Activated CD4-positive, alpha-beta memory T cell treated with anti-CD3 and anti-CD28 coated beads, Interleukin-2, amount 10 ng/mL, durations not matched to agents 7 days and 5 days (primary cell): ENCODE results near the gene DOLPP1. TPM values are rescaled to one million over a fixed set of nuclear protein-coding genes. Genes with fewer than 3 reads are reported as not detected.
"Not testable (repeated sequence)": the region's sequence is repeated elsewhere in the genome, so short reads cannot be mapped to it uniquely, and the experiment has no call there.

Source experiments
- CTCF ChIA-PET: fragments of 350-600 bp; sonication (Branson Sonifier 250); formaldehyde crosslinking; loops from one replicate; lab custom pipeline; 2021; ENCODE audit warnings: antibody characterized with exemption, inconsistent platforms; lab: Charles Lee
- POLR2A ChIA-PET: fragments of 350-600 bp; sonication (Branson Sonifier 250); formaldehyde crosslinking; loops from one replicate; lab custom pipeline; 2021; ENCODE audit warnings: antibody characterized with exemption; lab: Charles Lee
- DNase-seq: peaks from one replicate; pipeline ENCODE4 v3.0.0-alpha.2; 2020
- H3K27ac Mint-ChIP-seq: one replicate; pipeline ENCODE4 v1.8.0; 2021; ENCODE audit warnings: mild to moderate bottlenecking, mixed read lengths
- H3K27me3 Mint-ChIP-seq: one replicate; pipeline ENCODE4 v1.8.0; 2021; ENCODE audit warnings: mixed read lengths
- H3K36me3 Mint-ChIP-seq: one replicate; pipeline ENCODE4 v1.8.0; 2021; ENCODE audit warnings: low read depth, mixed read lengths
- H3K4me1 Mint-ChIP-seq: one replicate; pipeline ENCODE4 v1.8.0; 2021; ENCODE audit warnings: mixed read lengths
- H3K4me3 Mint-ChIP-seq: one replicate; pipeline ENCODE4 v1.8.0; 2021; ENCODE audit warnings: mild to moderate bottlenecking, mixed read lengths
- H3K9me3 Mint-ChIP-seq: one replicate; pipeline ENCODE4 v1.8.0; 2021; ENCODE audit warnings: mixed read lengths
- total RNA-seq, 2 experiments: library from RNA; stranded (reverse); gene quantifications; one replicate each; pipeline ENCODE4 v1.2.3, GENCODE V29; 2021

DOLPP1 gene
- total RNA-seq, 2 experiments from 2014 or later, result 12.9 to 16.3 TPM

GRCh38 chr9:129126749-129127618 is 46.1 kb downstream of the DOLPP1 start:
- ChIA-PET CTCF (interaction anchor here (0.7 to 1.6 kb wide), 5 partner anchors 10 to 497 kb away, joined by 3 read pairs; partner anchors contain the start of gene IER5L), POLR2A (interaction anchor here (1.1 to 2.4 kb wide), 2 partner anchors 16 to 497 kb away, joined by 3 to 6 read pairs; partner anchors contain the start of gene PTPA)
- Mint-ChIP-seq H3K9me3 (no peaks in the 10 kb centered on the region), H3K36me3 (peaks cover 36% of the 10 kb centered on the region), H3K27ac (no peak overlapping the region), H3K4me1 (peaks cover 8% of the 10 kb centered on the region), H3K27me3 (no peaks in the 10 kb centered on the region), H3K4me3 (no peak overlapping the region)
- DNase-seq, result no peak

GRCh38 chr9:129128689-129129088 is 47.8 kb downstream of the DOLPP1 start:
- no peak for DNase-seq
- Mint-ChIP-seq H3K9me3 (no peaks in the 10 kb centered on the region), H3K27me3 (no peaks in the 10 kb centered on the region), H3K4me3 (no peak overlapping the region), H3K27ac (no peak overlapping the region), H3K36me3 (peaks cover 33% of the 10 kb centered on the region), H3K4me1 (peaks cover 8% of the 10 kb centered on the region)
- ChIA-PET CTCF (interaction anchor here (0.7 to 4.3 kb wide), 3 partner anchors 11 to 496 kb away, joined by 3 to 56 read pairs (median 50); partner anchors contain the start of gene NTMT1), POLR2A (no interaction called here)

- ChIA-PET POLR2A (interaction anchor here (0.8 to 2.2 kb wide), 5 partner anchors 7 to 48 kb away, joined by 3 to 5 read pairs (median 4); partner anchors contain the start of gene IER5L), CTCF (interaction anchor here (0.7 to 5.2 kb wide), 9 partner anchors 8 to 660 kb away, joined by 3 to 77 read pairs (median 19); partner anchors contain the start of gene NTMT1)
- H3K27ac Mint-ChIP-seq, H3K9me3 Mint-ChIP-seq, H3K27me3 Mint-ChIP-seq, H3K4me3 Mint-ChIP-seq, DNase-seq, H3K4me1 Mint-ChIP-seq: not testable (repeated sequence)
- H3K36me3 Mint-ChIP-seq, result peaks cover 35% of the 10 kb centered on the region
Measured at GRCh38 chr9:129130271-129130670, 49.4 kb downstream of the DOLPP1 start.

- peaks cover 8% of the 10 kb centered on the region for H3K4me1 Mint-ChIP-seq
- H3K36me3 Mint-ChIP-seq, result peaks cover 38% of the 10 kb centered on the region
- ChIA-PET CTCF (interaction anchor here (0.8 to 5.2 kb wide), 19 partner anchors 9 to 659 kb away, joined by 3 to 77 read pairs (median 6); partner anchors contain the start of genes DOLPP1, ENDOG and NTMT1), POLR2A (interaction anchor here (1.3 to 2.2 kb wide), 5 partner anchors 8 to 490 kb away, joined by 3 to 5 read pairs (median 4); partner anchors contain the start of genes C9orf50 and IER5L)
- no peak for DNase-seq
- no peaks in the 10 kb centered on the region for H3K27me3 Mint-ChIP-seq
- H3K27ac Mint-ChIP-seq, result no peak overlapping the region
- no peaks in the 10 kb centered on the region for H3K9me3 Mint-ChIP-seq
- H3K4me3 Mint-ChIP-seq, result no peak overlapping the region
Measured at GRCh38 chr9:129130791-129131190, 49.9 kb downstream of the DOLPP1 start.

- H3K4me3 Mint-ChIP-seq, result no peak overlapping the region
- H3K9me3 Mint-ChIP-seq, result no peaks in the 10 kb centered on the region
- POLR2A ChIA-PET, result interaction anchor here (0.5 to 2.2 kb wide), 12 partner anchors 8 to 495 kb away, joined by 3 to 9 read pairs (median 4); partner anchors contain the start of genes C9orf50, DOLPP1, IER5L and NTMT1
- CTCF ChIA-PET, result interaction anchor here (0.6 to 5.2 kb wide), 58 partner anchors 8 to 792 kb away, joined by 3 to 77 read pairs (median 4); partner anchors contain the start of genes C9orf50, CRAT, DOLPP1 and ENDOG
- no peak overlapping the region for H3K27ac Mint-ChIP-seq
- peaks cover 38% of the 10 kb centered on the region for H3K36me3 Mint-ChIP-seq
- no peaks in the 10 kb centered on the region for H3K27me3 Mint-ChIP-seq
- DNase-seq, result peak; percentile 86
- H3K4me1 Mint-ChIP-seq, result peaks cover 8% of the 10 kb centered on the region
Measured at GRCh38 chr9:129131300-129132145, 50.6 kb downstream of the DOLPP1 start.

- Mint-ChIP-seq H3K36me3 (peaks cover 44% of the 10 kb centered on the region), H3K27ac (no peak overlapping the region), H3K9me3 (no peaks in the 10 kb centered on the region), H3K4me3 (no peak overlapping the region), H3K4me1 (peaks cover 8% of the 10 kb centered on the region), H3K27me3 (no peaks in the 10 kb centered on the region)
- ChIA-PET POLR2A (interaction anchor here (1.5 kb wide), 1 partner anchor 9 kb away, joined by 3 read pairs; no protein-coding TSS in a partner anchor), CTCF (interaction anchor here (1.5 to 5.2 kb wide), 3 partner anchors 11 to 492 kb away, joined by 3 to 77 read pairs (median 56); partner anchors contain the start of gene NTMT1)
- DNase-seq, result no peak
Measured at GRCh38 chr9:129133082-129133481, 52.2 kb downstream of the DOLPP1 start.

GRCh38 chr9:129135476-129135875 is 54.6 kb downstream of the DOLPP1 start:
- peaks cover 46% of the 10 kb centered on the region for H3K36me3 Mint-ChIP-seq
- POLR2A ChIA-PET, result interaction anchor here (0.7 kb wide), 1 partner anchor 471 kb away, joined by 4 read pairs; no protein-coding TSS in a partner anchor
- no peaks in the 10 kb centered on the region for H3K27me3 Mint-ChIP-seq
- CTCF ChIA-PET, result interaction anchor here (0.5 to 9.4 kb wide), 3 partner anchors 228 to 491 kb away, joined by 3 to 112 read pairs (median 4); partner anchors contain the start of gene NTMT1
- H3K27ac Mint-ChIP-seq, result no peak overlapping the region
- H3K4me1 Mint-ChIP-seq, result peaks cover 23% of the 10 kb centered on the region
- DNase-seq, result no peak
- H3K4me3 Mint-ChIP-seq, result no peak overlapping the region
- H3K9me3 Mint-ChIP-seq, result no peaks in the 10 kb centered on the region

GRCh38 chr9:129136446-129137035 is 55.6 kb downstream of the DOLPP1 start:
- POLR2A ChIA-PET, result no interaction called here
- Mint-ChIP-seq H3K9me3 (no peaks in the 10 kb centered on the region), H3K27ac (no peak overlapping the region), H3K27me3 (no peaks in the 10 kb centered on the region), H3K4me3 (no peak overlapping the region), H3K4me1 (peaks cover 30% of the 10 kb centered on the region), H3K36me3 (peaks cover 40% of the 10 kb centered on the region)
- DNase-seq, result no peak
- CTCF ChIA-PET, result interaction anchor here (1.3 to 9.4 kb wide), 2 partner anchors 10 to 490 kb away, joined by 3 to 112 read pairs; partner anchors contain the start of gene NTMT1

- DNase-seq, result no peak
- Mint-ChIP-seq H3K36me3 (peaks cover 35% of the 10 kb centered on the region), H3K27ac (peak overlapping the region; percentile 21), H3K27me3 (no peaks in the 10 kb centered on the region), H3K4me1 (peaks cover 32% of the 10 kb centered on the region), H3K4me3 (no peak overlapping the region), H3K9me3 (no peaks in the 10 kb centered on the region)
- CTCF ChIA-PET, result interaction anchor here (1.3 to 9.4 kb wide), 11 partner anchors 7 to 646 kb away, joined by 3 to 112 read pairs (median 12); partner anchors contain the start of genes IER5L and NTMT1
- POLR2A ChIA-PET, result interaction anchor here (1.3 to 3.4 kb wide), 2 partner anchors 15 to 487 kb away, joined by 4 to 34 read pairs; partner anchors contain the start of gene NTMT1
Measured at GRCh38 chr9:129137292-129138143, 56.6 kb downstream of the DOLPP1 start.

GRCh38 chr9:129138144-129138462 is 57.2 kb downstream of the DOLPP1 start:
- H3K36me3 Mint-ChIP-seq, result peaks cover 39% of the 10 kb centered on the region
- peaks cover 37% of the 10 kb centered on the region for H3K4me1 Mint-ChIP-seq
- no peak for DNase-seq
- CTCF ChIA-PET, result interaction anchor here (1.0 to 9.4 kb wide), 13 partner anchors 8 to 646 kb away, joined by 3 to 112 read pairs (median 4); partner anchors contain the start of genes DOLPP1, IER5L and NTMT1
- no peak overlapping the region for H3K27ac Mint-ChIP-seq
- no peaks in the 10 kb centered on the region for H3K27me3 Mint-ChIP-seq
- H3K9me3 Mint-ChIP-seq, result no peaks in the 10 kb centered on the region
- POLR2A ChIA-PET, result interaction anchor here (1.3 to 3.4 kb wide), 2 partner anchors 15 to 487 kb away, joined by 4 to 34 read pairs; partner anchors contain the start of gene NTMT1
- H3K4me3 Mint-ChIP-seq, result no peak overlapping the region
